Measurements from ENCODE around the gene PYGM. TPM values are rescaled to one million over a fixed set of nuclear protein-coding genes. Genes with fewer than 3 reads are reported as not detected.
"Not testable (repeated sequence)": the region's sequence is repeated elsewhere in the genome, so short reads cannot be mapped to it uniquely, and the experiment has no call there.

Gene PYGM
- total and polyA plus RNA-seq, 12 donors = 1.4 to 10.1 (median 3.8) TPM

- no peaks in the 10 kb centered on the region for H3K4me1 ChIP-seq (replicated peaks in 1 of 2)
- H3K36me3 ChIP-seq (replicated peaks in 1 of 2) = no peaks in the 10 kb centered on the region
- TF ChIP-seq POLR2A (IDR thresholded peaks at IDR 0.05) (no peak), CTCF (IDR thresholded peaks at IDR 0.05) (no peak)
- no peaks in the 10 kb centered on the region for H3K9me3 ChIP-seq (replicated peaks in 1 of 3)
- WGBS, 4 donors = 17 to 42% (median 27%) methylated on average over 32 to 46 of the region's 46 CpGs
- DNase-seq = no peak
- intact Hi-C loops (cut with DNase I) = no loop called here
- H3K27me3 ChIP-seq = peaks cover 74% of the 10 kb centered on the region
- H3K4me3 ChIP-seq = no peak overlapping the region
- H3K27ac ChIP-seq = no peak overlapping the region
These were observed 48.4 kb downstream of the PYGM start for GRCh38 chr11:64711138-64711955.

DNA sequence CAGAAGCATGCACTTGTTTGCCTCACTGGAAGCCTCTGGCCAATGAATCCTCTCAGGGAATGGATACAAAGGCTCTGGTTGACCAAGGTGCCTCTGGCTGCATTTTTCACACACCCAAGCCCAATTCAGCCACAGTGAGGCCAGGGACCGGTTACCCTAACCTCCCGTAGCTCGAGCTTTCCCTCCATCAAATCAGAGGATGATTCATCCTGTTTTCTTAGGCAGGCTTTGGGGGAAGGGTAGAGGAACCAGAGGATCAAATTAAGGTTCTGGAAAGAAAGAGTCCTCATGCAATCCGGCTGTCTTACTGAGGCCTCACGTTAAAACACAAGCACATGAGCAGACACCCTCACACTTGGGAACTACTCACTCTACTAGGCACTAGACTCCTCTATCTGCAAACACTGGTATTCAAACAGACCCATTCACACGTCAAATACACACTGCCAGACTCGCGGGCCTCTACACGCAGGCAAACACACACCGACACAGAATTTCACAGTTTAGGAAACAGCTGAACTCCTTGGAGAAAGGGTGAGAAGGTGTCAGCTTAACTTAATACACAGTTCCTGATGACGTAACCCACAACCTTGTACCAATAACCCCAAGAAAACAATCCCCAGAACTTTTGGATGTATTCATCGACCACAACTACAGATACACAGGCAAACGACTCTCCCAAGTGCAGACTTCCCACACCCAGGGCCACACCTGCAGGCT, 49.2 kb downstream of the PYGM start:
- Histone ChIP-seq H3K4me1 (replicated peaks in 1 of 2) (no peaks in the 10 kb centered on the region), H3K36me3 (replicated peaks in 1 of 2) (no peaks in the 10 kb centered on the region), H3K27me3 (peaks cover 68% of the 10 kb centered on the region), H3K9me3 (replicated peaks in 1 of 3) (no peaks in the 10 kb centered on the region), H3K4me3 (no peak overlapping the region), H3K27ac (no peak overlapping the region)
- no peak for TF ChIP-seq POLR2A (IDR thresholded peaks at IDR 0.05)
- TF ChIP-seq CTCF (IDR thresholded peaks at IDR 0.05) = no peak
- intact Hi-C loops (cut with DNase I) = no loop called here
- 46 to 49% (median 48%) methylated on average over 13 of the region's 13 CpGs for WGBS, 4 donors
- DNase-seq = no peak

- no peaks in the 10 kb centered on the region for H3K4me1 ChIP-seq (replicated peaks in 1 of 2)
- H3K27me3 ChIP-seq = peaks cover 36% of the 10 kb centered on the region
- intact Hi-C loops (cut with DNase I) = no loop called here
- H3K36me3 ChIP-seq (replicated peaks in 1 of 2) = no peaks in the 10 kb centered on the region
- DNase-seq = no peak
- no peaks in the 10 kb centered on the region for H3K9me3 ChIP-seq (replicated peaks in 1 of 3)
- H3K27ac ChIP-seq = no peak overlapping the region
- WGBS, 4 donors = 29 to 69% (median 54%) methylated on average over 2 of the region's 2 CpGs
- TF ChIP-seq POLR2A (IDR thresholded peaks at IDR 0.05) (no peak), CTCF (IDR thresholded peaks at IDR 0.05) (no peak)
- no peak overlapping the region for H3K4me3 ChIP-seq
These were observed 54.3 kb downstream of the PYGM start for GRCh38 chr11:64705501-64705900.

DNA sequence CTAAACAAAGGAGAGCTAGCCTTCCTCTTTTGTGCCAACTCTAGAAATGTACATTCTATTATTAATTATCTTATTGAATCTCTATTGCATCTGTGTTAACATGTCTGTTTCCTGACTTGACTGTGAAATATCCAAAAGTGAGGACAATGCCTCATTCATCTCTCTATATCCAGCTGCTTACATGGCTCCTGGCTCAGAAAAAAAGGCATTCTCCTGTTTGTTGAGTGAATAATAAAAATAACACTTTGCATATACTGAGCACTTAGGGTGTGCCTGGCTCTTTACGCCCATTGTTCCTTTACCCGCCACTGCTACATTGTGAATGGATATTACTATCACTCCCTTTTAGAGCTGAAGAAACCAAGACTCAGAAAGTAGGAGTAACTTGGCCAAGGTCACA, 56.7 kb downstream of the PYGM start:
- no peak for TF ChIP-seq POLR2A (IDR thresholded peaks at IDR 0.05)
- TF ChIP-seq CTCF (IDR thresholded peaks at IDR 0.05) = no peak
- no peak for DNase-seq
- no peak overlapping the region for H3K27ac ChIP-seq
- no peaks in the 10 kb centered on the region for H3K4me1 ChIP-seq (replicated peaks in 1 of 2)
- H3K4me3 ChIP-seq = no peak overlapping the region
- H3K9me3 ChIP-seq (replicated peaks in 1 of 3) = no peaks in the 10 kb centered on the region
- WGBS, 4 donors = 89 to 98% (median 92%) methylated on average over 2 of the region's 2 CpGs
- H3K27me3 ChIP-seq = peaks cover 16% of the 10 kb centered on the region
- intact Hi-C loops (cut with DNase I) = no loop called here
- H3K36me3 ChIP-seq (replicated peaks in 1 of 2) = no peaks in the 10 kb centered on the region

- H3K36me3 ChIP-seq (replicated peaks in 1 of 2); H3K4me3 ChIP-seq; intact Hi-C loops (cut with DNase I); H3K27ac ChIP-seq; H3K4me1 ChIP-seq (replicated peaks in 1 of 2); H3K9me3 ChIP-seq (replicated peaks in 1 of 3); DNase-seq: not testable (repeated sequence)
- WGBS, 4 donors = 88 to 91% (median 90%) methylated on average over 12 to 27 of the region's 29 CpGs; no CpG with 5 or more reads in 1 of the 4 donors
- peaks cover 13% of the 10 kb centered on the region for H3K27me3 ChIP-seq
These were observed 57.8 kb downstream of the PYGM start for GRCh38 chr11:64701956-64702355.
